Tibial nerve (tissue), 4 donors: ENCODE measurements around the gene TMEM223. TPM values are rescaled to one million over a fixed set of nuclear protein-coding genes. Genes with fewer than 3 reads are reported as not detected.
"Not testable (repeated sequence)": the region's sequence is repeated elsewhere in the genome, so short reads cannot be mapped to it uniquely, and the experiment has no call there.

Experiments used
- DNase-seq, 2 donors: peaks; one replicate each; pipeline ENCODE4 v3.0.0-alpha.2; 2019; ENCODE audit warnings: low spot score in 2 of 2
- H3K27ac ChIP-seq, 4 donors: fragments of 200-600 bp; sonication (generic) in 3 of 4; one replicate each; pipeline ENCODE4 v1.5.1; 2017 to 2019; ENCODE audit warnings: mild to moderate bottlenecking in 1 of 4
- H3K27me3 ChIP-seq, 2 donors: fragments of 200-600 bp; sonication (generic) in 1 of 2; one replicate each; pipeline versions ENCODE4 v1.5.1 to v1.6.0; 2017 to 2019
- H3K36me3 ChIP-seq, 3 donors: fragments of 200-600 bp; sonication (generic); one replicate each; pipeline ENCODE4 v1.5.1; 2018 to 2019
- H3K4me1 ChIP-seq, 4 donors: fragments of 200-600 bp; sonication (generic) in 3 of 4; one replicate each; pipeline ENCODE4 v1.5.1; 2017 to 2019
- H3K4me3 ChIP-seq, 4 donors: fragments of 200-600 bp; sonication (generic) in 3 of 4; one replicate each; pipeline ENCODE4 v1.5.1; 2017 to 2019; ENCODE audit warnings: mild to moderate bottlenecking in 1 of 4, moderate library complexity in 1 of 4
- H3K9me3 ChIP-seq, 4 donors: fragments of 200-600 bp; sonication (generic) in 3 of 4; one replicate each; pipeline ENCODE4 v1.5.1; 2017 to 2019
- EP300 ChIP-seq, 2 donors: sonication (generic); formaldehyde crosslinking; IDR thresholded peaks; one replicate each; pipeline ENCODE4 v1.6.1; 2017; ENCODE audit warnings: antibody characterized with exemption in 2 of 2, mild to moderate bottlenecking in 1 of 2
- POLR2A ChIP-seq, 2 donors: fragments of 450-650 bp; IDR thresholded peaks; one replicate each; pipeline ENCODE4 v1.6.1; 2017; ENCODE audit warnings: antibody characterized with exemption in 2 of 2, mild to moderate bottlenecking in 2 of 2, moderate library complexity in 2 of 2
- WGBS, 2 donors: methylation state at CpG; one replicate each; pipeline ENCODE4 v1.1.5; 2018; 5-methylcytosine and 5-hydroxymethylcytosine counted together
- total RNA-seq, 4 donors: library from RNA; depleted of rRNA; stranded (reverse); fragments of >200 nt; gene quantifications; one replicate each; pipeline ENCODE4 v1.1.0, GENCODE V29; 2016
- TF ChIP-seq, protein P1 (sequence below), 5 experiments: fragments of 200-600 bp in 3 of 5; fragments of 450-650 bp in 2 of 5; sonication (generic) in 3 of 5; IDR thresholded peaks; one replicate each; pipeline ENCODE4 v1.5.1; 2016 to 2019; ENCODE audit warnings: antibody characterized with exemption in 5 of 5, mild to moderate bottlenecking in 3 of 5, moderate library complexity in 2 of 5

TMEM223 gene
- total RNA-seq, 4 donors from 2014 or later: 22.9 to 40.4 (median 31.3) TPM

DNA sequence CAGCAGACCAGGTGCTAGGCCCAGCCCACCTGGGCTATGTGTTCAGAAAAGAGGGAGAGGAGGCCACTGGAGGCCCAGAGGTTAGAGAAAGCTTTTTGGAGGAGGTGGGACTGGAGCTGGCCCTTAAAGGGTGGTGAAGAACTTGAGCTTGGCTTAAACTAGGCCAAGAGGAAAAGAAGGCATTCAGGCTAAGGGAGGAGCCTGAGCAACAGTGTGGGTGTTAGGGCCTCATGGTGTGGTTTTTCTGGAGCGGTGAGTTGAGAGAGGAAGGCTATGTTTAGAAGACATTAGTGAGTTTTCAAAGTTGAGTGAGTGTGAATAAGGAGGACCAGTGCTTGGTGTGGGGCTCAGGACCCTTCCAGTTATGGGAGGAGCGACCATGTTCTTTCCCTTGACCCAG, 14.4 kb downstream of the TMEM223 start:
- no peak for TF ChIP-seq POLR2A (IDR thresholded peaks at IDR 0.05)
- TF ChIP-seq, protein P1, sequence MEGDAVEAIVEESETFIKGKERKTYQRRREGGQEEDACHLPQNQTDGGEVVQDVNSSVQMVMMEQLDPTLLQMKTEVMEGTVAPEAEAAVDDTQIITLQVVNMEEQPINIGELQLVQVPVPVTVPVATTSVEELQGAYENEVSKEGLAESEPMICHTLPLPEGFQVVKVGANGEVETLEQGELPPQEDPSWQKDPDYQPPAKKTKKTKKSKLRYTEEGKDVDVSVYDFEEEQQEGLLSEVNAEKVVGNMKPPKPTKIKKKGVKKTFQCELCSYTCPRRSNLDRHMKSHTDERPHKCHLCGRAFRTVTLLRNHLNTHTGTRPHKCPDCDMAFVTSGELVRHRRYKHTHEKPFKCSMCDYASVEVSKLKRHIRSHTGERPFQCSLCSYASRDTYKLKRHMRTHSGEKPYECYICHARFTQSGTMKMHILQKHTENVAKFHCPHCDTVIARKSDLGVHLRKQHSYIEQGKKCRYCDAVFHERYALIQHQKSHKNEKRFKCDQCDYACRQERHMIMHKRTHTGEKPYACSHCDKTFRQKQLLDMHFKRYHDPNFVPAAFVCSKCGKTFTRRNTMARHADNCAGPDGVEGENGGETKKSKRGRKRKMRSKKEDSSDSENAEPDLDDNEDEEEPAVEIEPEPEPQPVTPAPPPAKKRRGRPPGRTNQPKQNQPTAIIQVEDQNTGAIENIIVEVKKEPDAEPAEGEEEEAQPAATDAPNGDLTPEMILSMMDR (IDR thresholded peaks at IDR 0.05): no peak
- no peak for TF ChIP-seq EP300 (IDR thresholded peaks at IDR 0.05)
- no peak overlapping the region for H3K4me3 ChIP-seq
- H3K27ac ChIP-seq: no peak overlapping the region
- H3K36me3 ChIP-seq: peaks cover 0 to 65% (median 0%) of the 10 kb centered on the region in 3 donors
- 61 to 71% methylated on average over 2 of the region's 2 CpGs for WGBS, 2 donors
- H3K27me3 ChIP-seq: no peaks in the 10 kb centered on the region
- H3K4me1 ChIP-seq: peaks cover 0 to 2% (median 0%) of the 10 kb centered on the region in 4 donors
- no peak for DNase-seq
- H3K9me3 ChIP-seq: no peaks in the 10 kb centered on the region

- Histone ChIP-seq H3K4me1 (peaks cover 0 to 11% (median 6%) of the 10 kb centered on the region in 4 donors), H3K4me3 (no peak overlapping the region), H3K27ac (no peak overlapping the region), H3K36me3 (peaks cover 0 to 55% (median 0%) of the 10 kb centered on the region in 3 donors), H3K27me3 (no peaks in the 10 kb centered on the region), H3K9me3 (no peaks in the 10 kb centered on the region)
- TF ChIP-seq EP300 (IDR thresholded peaks at IDR 0.05): no peak
- TF ChIP-seq, protein P1 (IDR thresholded peaks at IDR 0.05): no peak
- TF ChIP-seq POLR2A (IDR thresholded peaks at IDR 0.05): no peak
- WGBS, 2 donors: 85 to 90% methylated on average over 17 of the region's 17 CpGs
- DNase-seq: no peak
These were observed 16.2 kb downstream of the TMEM223 start for GRCh38 chr11:62775646-62776045.

DNA sequence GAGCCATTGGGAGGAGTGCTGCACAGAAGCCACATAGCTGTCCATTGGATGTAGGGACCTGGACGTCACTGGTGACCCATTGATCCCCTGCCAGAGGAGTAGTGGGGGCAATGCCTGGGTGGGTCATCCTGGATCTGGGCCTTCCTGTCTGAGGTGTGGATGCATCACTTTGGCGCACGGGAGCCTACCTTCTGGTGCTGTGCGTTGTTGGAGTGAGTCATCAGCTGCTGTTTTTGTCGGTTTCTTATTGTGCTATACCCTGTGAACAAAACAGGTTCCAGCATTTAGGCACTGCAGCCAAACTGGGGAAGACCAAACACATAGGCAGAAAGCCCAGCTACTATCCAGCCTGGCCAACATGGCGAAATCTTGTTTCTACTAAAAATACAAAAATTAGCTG, 17.4 kb downstream of the TMEM223 start:
- no peak for DNase-seq
- no peak overlapping the region for H3K4me3 ChIP-seq
- peaks cover 0 to 23% (median 16%) of the 10 kb centered on the region in 4 donors for H3K4me1 ChIP-seq
- TF ChIP-seq EP300 (IDR thresholded peaks at IDR 0.05) (no peak), POLR2A (IDR thresholded peaks at IDR 0.05) (no peak)
- TF ChIP-seq, protein P1 (IDR thresholded peaks at IDR 0.05): no peak
- peaks cover 0 to 45% (median 0%) of the 10 kb centered on the region in 3 donors for H3K36me3 ChIP-seq
- H3K27ac ChIP-seq: no peak overlapping the region
- H3K9me3 ChIP-seq: no peaks in the 10 kb centered on the region
- 92 to 96% methylated on average over 6 of the region's 6 CpGs for WGBS, 2 donors
- no peaks in the 10 kb centered on the region for H3K27me3 ChIP-seq

DNA sequence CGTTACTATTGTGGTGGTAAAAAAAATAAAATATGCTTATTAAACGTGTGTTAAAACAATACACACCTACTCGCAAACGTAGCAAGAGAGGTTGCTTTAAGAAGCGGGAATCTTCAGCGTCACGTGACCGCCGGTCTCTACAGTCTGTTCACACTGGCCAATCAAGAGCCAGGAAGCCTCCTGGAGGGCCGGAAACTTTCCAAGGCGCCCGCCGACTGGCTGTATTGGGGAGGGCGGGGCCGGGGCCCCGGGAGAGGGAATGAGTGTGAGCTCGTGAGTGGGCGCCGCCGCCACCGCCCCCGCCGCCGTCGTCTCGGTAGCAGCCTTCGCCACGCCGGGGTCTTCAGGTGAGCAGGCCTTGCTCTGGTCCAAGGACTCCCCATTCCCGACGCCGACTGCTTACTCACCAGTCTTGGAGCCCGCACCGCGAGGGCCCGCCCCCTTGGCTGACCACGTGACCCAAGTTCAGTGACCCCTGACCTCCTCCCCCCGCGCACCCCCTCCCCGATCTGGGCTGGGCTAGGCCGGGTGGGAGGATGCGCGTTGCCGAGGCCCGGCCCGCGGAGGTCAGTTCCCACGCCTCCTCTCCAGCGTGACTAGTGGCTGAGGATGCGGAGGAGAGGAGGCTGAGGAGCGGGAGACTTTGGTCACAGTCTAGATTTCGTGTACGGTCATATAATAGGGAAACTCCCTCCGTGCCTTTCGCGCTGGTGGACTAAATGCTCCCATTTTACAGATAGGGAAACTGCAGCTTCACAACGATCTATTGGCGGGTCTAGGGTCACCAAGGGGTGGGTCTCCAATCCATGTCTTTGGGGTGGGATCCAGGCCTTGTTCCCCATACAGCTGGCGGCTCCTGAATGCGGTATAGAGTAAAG, 20.4 kb downstream of the TMEM223 start, which contains the start of gene TAF6L:
TSS of gene TAF6L (plus strand) at position 253 of the 878 bp plus-strand sequence. CDS start 4,388 bp downstream, outside the sequence.
- Histone ChIP-seq H3K9me3 (no peaks in the 10 kb centered on the region), H3K27me3 (no peaks in the 10 kb centered on the region), H3K27ac (peak within 1 kb of the TSS; percentile 86 to 95 (median 91)), H3K4me3 (peak within 1 kb of the TSS; percentile 40 to 71 (median 56)), H3K36me3 (peaks cover 0 to 36% (median 3%) of the 10 kb centered on the region in 3 donors), H3K4me1 (peaks cover 0 to 25% (median 16%) of the 10 kb centered on the region in 4 donors)
- DNase-seq: peak; percentile 98
- TF ChIP-seq POLR2A (IDR thresholded peaks at IDR 0.05): peak in 1 of 2 donors; percentile 42
- TF ChIP-seq, protein P1 (IDR thresholded peaks at IDR 0.05): peak in 1 of 5 experiments; percentile 34
- TF ChIP-seq EP300 (IDR thresholded peaks at IDR 0.05): peak; percentile 74 to 89
- 2% methylated on average over 44 to 60 of the region's 60 CpGs for WGBS, 2 donors

DNA sequence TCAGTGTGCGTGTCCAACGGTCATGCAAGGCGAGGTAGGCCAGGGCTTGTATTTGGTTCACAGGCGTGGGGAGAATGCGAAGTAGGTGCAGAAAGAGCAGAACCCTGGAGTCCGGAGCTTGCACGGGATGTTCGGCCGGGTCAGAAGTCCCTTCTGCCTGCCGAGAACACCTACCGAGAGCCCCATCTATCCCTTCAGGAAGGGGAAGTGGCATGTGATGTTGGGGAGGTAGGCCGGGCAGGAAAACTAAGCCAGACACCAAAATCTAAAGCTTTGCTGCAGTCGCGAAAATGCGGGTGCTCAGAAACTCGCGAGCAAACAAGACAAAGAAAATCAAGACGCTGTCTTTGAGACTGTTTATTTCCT, 21.0 kb downstream of the TMEM223 start:
- Histone ChIP-seq H3K4me1 (peaks cover 0 to 25% (median 16%) of the 10 kb centered on the region in 4 donors), H3K9me3 (no peaks in the 10 kb centered on the region), H3K27me3 (no peaks in the 10 kb centered on the region), H3K36me3 (peaks cover 0 to 36% (median 3%) of the 10 kb centered on the region in 3 donors), H3K27ac (peak overlapping the region; percentile 86 to 95 (median 91)), H3K4me3 (peak overlapping the region; percentile 40 to 71 (median 56))
- TF ChIP-seq POLR2A (IDR thresholded peaks at IDR 0.05): no peak
- TF ChIP-seq, protein P1 (IDR thresholded peaks at IDR 0.05): no peak
- no peak for TF ChIP-seq EP300 (IDR thresholded peaks at IDR 0.05)
- 0% methylated on average over 18 of the region's 18 CpGs for WGBS, 2 donors
- DNase-seq: peak in 1 of 2 donors; percentile 20

DNA sequence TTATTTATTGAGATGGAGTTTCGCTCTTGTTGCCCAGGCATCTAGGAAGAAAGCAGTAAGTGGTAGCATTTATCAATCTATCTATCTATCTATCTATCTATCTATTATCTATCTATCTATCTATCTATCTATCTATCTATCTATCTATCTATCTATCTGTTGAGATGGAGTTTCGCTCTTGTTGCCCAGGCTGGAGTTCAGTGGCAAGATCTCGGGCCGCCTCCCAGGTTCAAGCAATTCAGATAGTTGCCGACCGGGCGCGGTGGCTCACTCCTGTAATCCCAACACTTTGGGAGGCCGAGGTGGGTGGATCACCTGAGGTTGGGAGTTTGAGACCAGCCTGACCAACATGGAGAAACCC, 31.0 kb downstream of the TMEM223 start:
- Histone ChIP-seq H3K4me1 (peaks cover 0 to 31% (median 13%) of the 10 kb centered on the region in 4 donors), H3K4me3 (peak overlapping the region; percentile 68 to 94 (median 84)), H3K36me3 (peaks cover 0 to 22% (median 0%) of the 10 kb centered on the region in 3 donors), H3K27ac (peak overlapping the region; percentile 11 to 94 (median 86))
- 39% methylated on average over 9 of the region's 9 CpGs for WGBS, 2 donors
- H3K9me3 ChIP-seq, H3K27me3 ChIP-seq, DNase-seq: not testable (repeated sequence)
